Breast epithelium (tissue), 3 donors: Measurements from ENCODE around the gene CTNNA2.

ENCODE experiments used
- POLR2A ChIP-seq: fragments of 450-650 bp; IDR thresholded peaks from one replicate; pipeline ENCODE4 v1.6.1; 2016; ENCODE audit warnings: antibody characterized with exemption, mild to moderate bottlenecking, moderate library complexity
- POLR2AphosphoS5 ChIP-seq, 3 donors: sonication (generic); formaldehyde crosslinking; IDR thresholded peaks; one replicate each; pipeline ENCODE4 v1.6.1; 2017; ENCODE audit warnings: antibody characterized with exemption in 3 of 3
- TF ChIP-seq, protein P1 (sequence below), 3 donors: fragments of 450-650 bp; IDR thresholded peaks; one replicate each; pipeline ENCODE4 v1.5.1; 2016 to 2017; ENCODE audit warnings: antibody characterized with exemption in 3 of 3, mild to moderate bottlenecking in 3 of 3, moderate library complexity in 3 of 3

DNA sequence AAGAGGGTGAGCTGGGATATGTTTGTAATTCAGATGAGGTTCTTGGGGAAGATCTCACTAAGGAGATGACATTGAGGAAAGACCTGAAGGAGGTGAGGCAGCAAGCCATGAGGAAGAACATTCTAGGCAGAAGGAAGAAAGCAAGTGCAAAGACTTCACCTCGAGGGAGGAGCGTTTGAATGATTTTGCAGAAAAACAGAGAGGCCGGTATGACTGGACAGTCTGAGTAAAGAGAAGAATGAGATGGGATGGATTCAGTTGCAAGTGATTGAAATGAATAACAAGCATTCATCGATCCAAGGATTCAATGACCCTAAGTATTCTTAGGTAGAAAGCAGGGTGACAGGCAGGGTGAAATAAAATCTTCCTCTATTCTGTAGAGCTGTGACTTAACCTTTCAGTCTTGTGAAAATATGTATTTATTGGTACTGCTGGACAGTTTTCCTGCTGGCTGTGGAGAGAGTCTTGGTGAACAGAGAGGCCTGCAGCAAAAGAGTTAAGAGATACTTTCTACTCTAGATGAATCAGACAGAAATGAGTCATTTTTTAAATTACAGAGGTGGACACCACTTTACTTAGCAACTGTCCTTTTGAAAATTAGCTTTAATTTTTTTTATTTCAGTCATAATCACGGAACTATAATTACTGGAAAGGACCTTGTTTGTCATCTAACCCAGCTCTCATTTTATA is 513.3 kb downstream of the CTNNA2 start:
- TF ChIP-seq POLR2A: no peak
- TF ChIP-seq, protein P1, sequence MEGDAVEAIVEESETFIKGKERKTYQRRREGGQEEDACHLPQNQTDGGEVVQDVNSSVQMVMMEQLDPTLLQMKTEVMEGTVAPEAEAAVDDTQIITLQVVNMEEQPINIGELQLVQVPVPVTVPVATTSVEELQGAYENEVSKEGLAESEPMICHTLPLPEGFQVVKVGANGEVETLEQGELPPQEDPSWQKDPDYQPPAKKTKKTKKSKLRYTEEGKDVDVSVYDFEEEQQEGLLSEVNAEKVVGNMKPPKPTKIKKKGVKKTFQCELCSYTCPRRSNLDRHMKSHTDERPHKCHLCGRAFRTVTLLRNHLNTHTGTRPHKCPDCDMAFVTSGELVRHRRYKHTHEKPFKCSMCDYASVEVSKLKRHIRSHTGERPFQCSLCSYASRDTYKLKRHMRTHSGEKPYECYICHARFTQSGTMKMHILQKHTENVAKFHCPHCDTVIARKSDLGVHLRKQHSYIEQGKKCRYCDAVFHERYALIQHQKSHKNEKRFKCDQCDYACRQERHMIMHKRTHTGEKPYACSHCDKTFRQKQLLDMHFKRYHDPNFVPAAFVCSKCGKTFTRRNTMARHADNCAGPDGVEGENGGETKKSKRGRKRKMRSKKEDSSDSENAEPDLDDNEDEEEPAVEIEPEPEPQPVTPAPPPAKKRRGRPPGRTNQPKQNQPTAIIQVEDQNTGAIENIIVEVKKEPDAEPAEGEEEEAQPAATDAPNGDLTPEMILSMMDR (IDR thresholded peaks at IDR 0.05): no peak
- no peak for TF ChIP-seq POLR2AphosphoS5 (IDR thresholded peaks at IDR 0.05)
